GM12891 (cell line): Measurements from ENCODE around the gene TMPRSS2.

Experiments used
- PAX5 ChIP-seq: IDR thresholded peaks from 2 replicates; pipeline ENCODE4 v1.6.1; 2011; ENCODE audit warnings: low read length, moderate library complexity, mild to moderate bottlenecking; ENCODE audit not compliant: insufficient read depth, severe bottlenecking
- POLR2A ChIP-seq: IDR thresholded peaks from 2 replicates; pipeline ENCODE4 v1.6.1; 2011; ENCODE audit warnings: low read depth, low read length, control low read depth
- POLR2AphosphoS5 ChIP-seq: IDR thresholded peaks from 2 replicates; pipeline ENCODE4 v1.6.1; 2011; ENCODE audit warnings: low read depth, low read length, control low read depth
- POU2F2 ChIP-seq: IDR thresholded peaks from 2 replicates; pipeline ENCODE4 v1.6.1; 2011; ENCODE audit warnings: low read depth, mild to moderate bottlenecking, control low read depth, low read length, moderate library complexity
- SPI1 ChIP-seq: IDR thresholded peaks from 2 replicates; pipeline ENCODE4 v1.6.1; 2011; ENCODE audit warnings: low read depth, low read length, control low read depth
- TAF1 ChIP-seq: IDR thresholded peaks from 2 replicates; pipeline ENCODE4 v1.6.1; 2011; ENCODE audit warnings: low read depth, low read length, control low read depth

- TF ChIP-seq POLR2AphosphoS5, result no peak
- no peak for TF ChIP-seq POLR2A
- peak; percentile 17; the same call in 1 of the 2 replicates for TF ChIP-seq SPI1
- no peak for TF ChIP-seq POU2F2
- TF ChIP-seq PAX5, result no peak
- no peak for TF ChIP-seq TAF1
These were observed 42.7 kb downstream of the TMPRSS2 start for GRCh38 chr21:41465176-41465781.
